GM13977 (cell line): ENCODE data around the gene OR2D3.
A peak's percentile ranks its signal among the peaks of the same experiment; 100 is the strongest.
"Not testable (repeated sequence)": the region's sequence is repeated elsewhere in the genome, so short reads cannot be mapped to it uniquely, and the experiment has no call there.

Source experiments
- DNase-seq: peaks from one replicate; pipeline ENCODE4 v3.0.0; 2012; ENCODE audit warnings: low spot score
- in situ Hi-C: fragments of 300-500 bp; cut with MboI; formaldehyde crosslinking; loops from one replicate; pipeline ENCODE4 v1.12.0; 2022; ENCODE audit warnings: low sequenced_read_pairs, low pct_unique_long_range_greater_than_20kb, mixed read lengths, inconsistent platforms; ENCODE audit not compliant: unreplicated experiment
- TF ChIP-seq, protein P1 (sequence below): IDR thresholded peaks from 2 replicates; pipeline ENCODE4 v1.5.1; 2012; ENCODE audit warnings: mild to moderate bottlenecking, control low read depth; ENCODE audit not compliant: insufficient read depth; ENCODE audit errors: extremely low read depth, missing control alignments

Gene OR2D3

DNA sequence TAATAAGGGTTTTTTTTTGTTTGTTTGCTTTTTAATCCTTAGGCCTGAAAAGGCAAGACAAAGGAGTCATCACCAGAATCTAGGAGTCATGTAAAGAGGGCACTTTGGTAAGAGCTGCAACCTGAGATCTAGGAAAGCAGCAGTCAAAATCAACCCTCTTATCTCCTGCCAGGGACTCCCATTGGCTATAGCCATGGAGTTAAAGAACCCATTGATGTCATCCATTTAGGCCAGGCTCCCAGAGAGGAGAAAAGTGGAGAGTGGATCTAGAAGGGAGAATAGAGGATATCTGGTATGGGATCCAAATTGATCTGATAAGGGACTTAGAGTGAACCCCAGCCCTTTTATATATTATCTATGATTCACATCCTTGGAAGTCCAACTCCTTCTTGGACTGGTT is 41.3 kb downstream of the OR2D3 start:
- no peak for DNase-seq
- TF ChIP-seq, protein P1, sequence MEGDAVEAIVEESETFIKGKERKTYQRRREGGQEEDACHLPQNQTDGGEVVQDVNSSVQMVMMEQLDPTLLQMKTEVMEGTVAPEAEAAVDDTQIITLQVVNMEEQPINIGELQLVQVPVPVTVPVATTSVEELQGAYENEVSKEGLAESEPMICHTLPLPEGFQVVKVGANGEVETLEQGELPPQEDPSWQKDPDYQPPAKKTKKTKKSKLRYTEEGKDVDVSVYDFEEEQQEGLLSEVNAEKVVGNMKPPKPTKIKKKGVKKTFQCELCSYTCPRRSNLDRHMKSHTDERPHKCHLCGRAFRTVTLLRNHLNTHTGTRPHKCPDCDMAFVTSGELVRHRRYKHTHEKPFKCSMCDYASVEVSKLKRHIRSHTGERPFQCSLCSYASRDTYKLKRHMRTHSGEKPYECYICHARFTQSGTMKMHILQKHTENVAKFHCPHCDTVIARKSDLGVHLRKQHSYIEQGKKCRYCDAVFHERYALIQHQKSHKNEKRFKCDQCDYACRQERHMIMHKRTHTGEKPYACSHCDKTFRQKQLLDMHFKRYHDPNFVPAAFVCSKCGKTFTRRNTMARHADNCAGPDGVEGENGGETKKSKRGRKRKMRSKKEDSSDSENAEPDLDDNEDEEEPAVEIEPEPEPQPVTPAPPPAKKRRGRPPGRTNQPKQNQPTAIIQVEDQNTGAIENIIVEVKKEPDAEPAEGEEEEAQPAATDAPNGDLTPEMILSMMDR = no peak
- in situ Hi-C loops = no loop called here

DNA sequence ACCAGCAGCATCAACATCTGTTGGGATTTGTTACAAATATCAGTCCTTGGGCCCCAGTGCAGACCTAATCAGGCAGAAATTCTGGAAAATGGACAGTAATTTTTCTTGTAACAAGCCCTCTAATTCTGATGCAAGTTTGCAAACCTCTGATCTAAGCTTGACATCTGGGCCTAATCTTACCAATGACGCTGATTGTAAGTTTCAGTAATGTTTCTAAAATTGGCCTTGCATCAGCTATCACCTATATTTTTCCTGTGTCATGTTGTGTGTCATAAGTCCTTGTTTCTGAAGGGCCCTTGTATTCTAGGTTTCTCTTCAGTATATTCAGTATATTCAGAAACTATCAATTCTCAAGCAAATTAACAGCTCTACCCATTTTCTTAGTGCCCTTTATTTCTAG is 41.9 kb downstream of the OR2D3 start:
- DNase-seq = peak; percentile 43
- in situ Hi-C loops = no loop called here
- TF ChIP-seq, protein P1 = no peak

DNA sequence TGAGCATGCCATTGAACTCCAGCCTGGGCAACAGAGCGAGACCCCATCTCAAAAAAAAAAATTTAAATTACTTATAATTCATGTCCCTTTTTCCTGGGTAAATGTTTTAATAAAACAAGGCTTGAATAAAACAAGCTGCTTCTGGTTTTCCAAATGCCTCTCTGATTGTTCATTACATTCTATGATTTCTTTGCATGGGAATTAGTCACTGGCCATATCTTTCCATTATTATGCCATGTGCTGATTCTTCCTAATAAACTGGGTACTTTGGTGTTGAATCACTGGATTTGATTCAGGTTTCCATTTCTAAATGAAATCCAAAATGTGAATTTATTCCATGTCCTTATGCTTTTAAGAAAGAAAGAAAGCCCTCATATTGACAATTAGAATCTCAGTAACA is 48.0 kb downstream of the OR2D3 start:
- TF ChIP-seq, protein P1 = no peak
- in situ Hi-C loops = no loop called here
- no peak for DNase-seq

GRCh38 chr11:6969854-6970253 is 49.1 kb downstream of the OR2D3 start:
- DNase-seq, in situ Hi-C loops: not testable (repeated sequence)
